Eye (tissue), 1 donor: ENCODE results near the gene STIP1.

Source experiments
- DNase-seq: peaks from one replicate; pipeline ENCODE4 v3.0.0-alpha.2; 2015

The STIP1 gene

GRCh38 chr11:64185693-64186491, at the start of gene STIP1:
Gene STIP1, plus strand, starts transcription at chr11:64186171. Its CDS starts 91 bp downstream, at chr11:64186262.
- DNase-seq: peak; percentile 100

DNA sequence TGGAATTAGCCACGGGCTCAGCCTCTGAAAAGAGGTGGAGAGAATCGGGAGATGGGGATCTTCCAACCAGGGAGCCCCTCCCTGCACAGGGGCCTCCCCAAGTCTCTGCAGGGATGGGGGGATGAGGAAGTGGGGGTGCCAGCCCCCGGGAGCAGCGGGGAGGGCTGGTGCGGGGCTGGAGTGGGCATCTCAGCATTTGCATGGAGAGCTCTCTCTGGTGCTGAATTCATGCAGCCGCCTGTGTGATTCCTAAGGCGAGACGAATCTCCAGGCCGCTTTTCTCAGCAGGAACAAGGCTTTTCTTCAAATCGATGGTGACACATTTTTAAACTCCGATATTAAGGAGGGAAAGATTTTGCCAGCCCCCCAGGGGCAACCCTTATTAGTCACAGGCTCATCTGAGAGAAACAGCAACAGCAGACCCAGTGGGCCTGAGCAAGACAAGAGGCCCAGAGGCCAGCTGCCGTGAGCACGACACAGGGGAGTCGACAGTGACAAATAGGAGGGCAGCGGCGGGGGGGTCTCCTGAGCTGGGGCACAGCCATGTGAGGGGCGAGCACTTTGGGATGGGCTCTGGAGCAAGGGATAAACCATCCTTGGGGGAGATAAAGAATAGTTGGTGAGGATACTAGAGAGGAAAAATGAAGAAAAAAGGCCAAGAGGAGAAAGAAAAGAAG, 49.1 kb upstream of the STIP1 start:
- peak; percentile 69 for DNase-seq

- peak; percentile 74 for DNase-seq
These were observed 47.6 kb upstream of the STIP1 start for GRCh38 chr11:64138398-64138797.

- DNase-seq: no peak
These were observed 46.9 kb upstream of the STIP1 start for GRCh38 chr11:64139049-64139448.

GRCh38 chr11:64140082-64140481, 45.9 kb upstream of the STIP1 start:
- peak; percentile 68 for DNase-seq

DNA sequence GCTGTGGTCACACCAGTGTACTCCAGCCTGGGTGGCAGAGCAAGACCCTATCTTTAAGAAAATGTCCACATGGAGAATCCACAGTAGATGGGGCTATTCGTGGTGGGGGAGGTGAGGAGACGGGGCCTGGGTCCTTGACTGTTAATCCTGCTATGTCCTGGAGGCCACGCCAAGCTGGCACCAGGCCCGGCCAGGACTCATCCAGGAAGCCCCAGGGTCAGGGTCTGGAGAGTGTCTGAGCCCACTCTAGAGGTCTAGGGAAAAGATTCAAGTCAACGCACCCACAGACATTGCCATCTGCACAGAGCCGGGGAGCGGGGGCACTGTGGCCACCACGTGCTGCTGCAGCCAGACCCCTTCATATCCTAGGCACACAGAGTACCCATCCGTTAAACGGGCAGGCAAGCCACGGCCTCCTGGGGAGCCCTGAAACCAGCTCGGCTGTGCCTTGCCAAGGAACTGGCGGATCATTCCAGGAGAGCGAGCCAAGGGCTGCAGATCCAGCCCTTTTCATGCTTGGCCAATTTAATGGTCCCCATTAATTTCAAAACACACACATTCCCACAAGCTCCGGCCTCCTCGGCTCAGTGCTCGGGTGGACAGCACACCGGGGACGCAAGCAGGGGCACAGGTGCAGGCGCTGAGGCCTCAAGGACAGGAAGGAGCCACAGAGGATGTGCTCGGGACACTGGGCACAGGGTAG, 44.7 kb upstream of the STIP1 start:
- DNase-seq: no peak

- DNase-seq: peak; percentile 86
These were observed 41.1 kb upstream of the STIP1 start for GRCh38 chr11:64144587-64145472.

DNA sequence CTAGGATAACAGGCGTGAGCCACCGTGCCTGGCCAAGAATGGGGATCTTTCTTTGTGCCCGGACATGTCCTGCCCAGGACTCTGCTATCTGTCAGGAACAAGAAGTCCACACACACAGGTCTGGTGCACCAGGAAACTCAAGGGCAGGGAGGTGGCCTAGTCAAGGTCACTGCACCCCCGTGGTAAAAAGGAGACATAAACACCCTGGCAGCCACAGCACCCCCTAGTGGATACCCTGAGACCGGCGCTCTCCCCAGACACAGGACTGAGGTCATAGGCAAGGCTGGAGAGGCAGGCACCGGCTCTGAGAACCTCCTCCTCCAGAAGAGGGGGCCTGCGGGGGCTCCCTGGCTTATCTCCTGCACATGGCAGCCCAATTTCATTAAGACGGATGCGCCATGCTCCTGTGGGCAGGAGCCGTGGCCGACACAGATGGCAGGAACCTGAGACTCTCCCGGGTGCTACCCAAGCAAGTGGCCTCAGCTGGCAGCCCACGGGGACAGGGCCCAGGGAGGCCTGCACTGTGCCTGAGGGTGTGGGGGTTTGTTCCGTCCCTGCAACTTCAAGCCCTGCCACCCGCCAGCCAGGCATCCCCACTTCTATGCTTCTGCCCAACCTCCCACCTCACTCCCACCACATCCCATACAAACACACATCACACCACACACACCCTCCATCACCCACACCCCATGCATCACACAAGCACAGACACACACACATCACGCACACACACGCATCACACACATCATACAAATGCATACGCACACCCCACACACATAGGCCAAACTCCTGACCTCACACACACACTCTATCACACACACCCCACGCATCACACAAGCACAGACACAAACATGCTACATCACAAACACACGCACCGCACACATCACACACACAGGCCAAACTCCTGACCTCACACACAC, 39.7 kb upstream of the STIP1 start:
- peak; percentile 62 for DNase-seq

- peak; percentile 96 for DNase-seq
These were observed 37.6 kb upstream of the STIP1 start for GRCh38 chr11:64148226-64148916.

DNA sequence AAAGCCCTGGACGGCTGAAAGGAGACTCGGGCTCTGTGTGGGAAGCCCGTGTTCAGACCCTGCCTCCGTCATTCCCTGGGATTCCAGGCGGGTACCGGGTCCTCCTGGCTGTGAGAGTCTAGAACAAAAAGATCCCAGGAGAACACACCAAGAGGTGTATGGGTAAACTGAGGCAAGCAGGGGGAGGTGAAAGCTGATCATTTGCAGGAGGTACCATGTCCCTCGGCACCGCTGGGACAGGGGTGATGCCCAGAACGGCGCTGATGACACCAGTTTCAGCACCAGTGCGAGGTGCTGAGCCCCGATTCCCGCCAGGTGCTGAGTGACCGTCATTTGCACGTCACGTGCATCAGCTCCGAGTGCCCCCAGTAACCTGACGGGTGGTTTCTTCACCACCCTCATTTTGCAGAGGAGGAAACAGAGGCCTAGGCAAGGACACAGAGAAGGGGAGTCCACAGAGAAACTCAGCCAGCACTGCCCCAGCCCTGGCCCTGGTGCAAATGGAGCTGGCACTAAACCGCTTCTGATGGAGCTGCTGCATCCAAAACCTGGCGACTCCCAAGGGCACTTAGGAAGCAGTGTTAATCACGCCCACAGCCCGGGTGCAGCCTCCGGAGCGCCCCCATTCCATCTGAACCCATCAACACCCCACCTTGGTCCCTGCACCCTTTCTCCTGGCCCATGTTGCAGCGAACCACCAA, 36.9 kb upstream of the STIP1 start:
- DNase-seq: no peak

DNA sequence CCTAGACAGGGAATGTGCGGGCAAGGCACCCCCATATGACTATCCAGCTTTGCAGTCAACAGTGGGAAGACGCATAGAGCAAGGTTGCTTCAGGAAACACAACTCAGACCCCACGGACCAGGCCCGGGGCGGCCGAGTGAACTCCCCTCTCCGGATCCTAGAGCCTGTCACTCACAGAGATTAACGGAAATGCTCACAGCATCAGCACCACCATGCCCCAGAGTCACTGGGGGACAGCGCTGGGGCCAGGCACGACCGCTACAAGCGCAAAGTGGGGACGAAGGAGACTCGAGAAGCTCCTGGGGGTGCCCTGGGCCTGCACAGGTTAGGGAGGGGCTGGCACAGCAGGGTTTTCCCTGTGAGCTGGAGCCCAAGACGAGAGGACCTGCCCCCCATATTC, 35.9 kb upstream of the STIP1 start:
- DNase-seq: no peak

GRCh38 chr11:64150481-64151239, 35.3 kb upstream of the STIP1 start:
- DNase-seq: no peak

DNA sequence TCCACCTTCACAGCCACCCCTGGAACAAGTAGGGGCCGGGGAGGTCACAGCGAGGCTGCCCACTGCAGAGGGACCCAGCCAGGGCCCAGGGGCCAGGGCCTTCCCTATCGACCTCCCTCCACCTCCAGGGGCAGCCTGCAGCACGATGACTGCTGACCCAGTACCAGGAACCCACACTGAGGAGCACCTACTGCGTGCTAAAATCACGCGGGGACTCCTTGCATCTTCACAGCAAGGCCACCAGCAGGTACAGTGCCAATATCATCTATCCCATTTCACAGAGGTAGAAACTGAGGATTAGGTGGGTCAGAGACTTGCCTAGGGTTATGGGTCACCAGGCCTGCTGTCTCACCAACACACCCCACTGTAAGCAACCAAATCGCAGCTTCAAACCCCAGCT, 34.6 kb upstream of the STIP1 start:
- no peak for DNase-seq

- peak; percentile 82 for DNase-seq
These were observed 32.9 kb upstream of the STIP1 start for GRCh38 chr11:64152841-64153691.

- DNase-seq: no peak
These were observed 32.2 kb upstream of the STIP1 start for GRCh38 chr11:64153812-64154211.

DNA sequence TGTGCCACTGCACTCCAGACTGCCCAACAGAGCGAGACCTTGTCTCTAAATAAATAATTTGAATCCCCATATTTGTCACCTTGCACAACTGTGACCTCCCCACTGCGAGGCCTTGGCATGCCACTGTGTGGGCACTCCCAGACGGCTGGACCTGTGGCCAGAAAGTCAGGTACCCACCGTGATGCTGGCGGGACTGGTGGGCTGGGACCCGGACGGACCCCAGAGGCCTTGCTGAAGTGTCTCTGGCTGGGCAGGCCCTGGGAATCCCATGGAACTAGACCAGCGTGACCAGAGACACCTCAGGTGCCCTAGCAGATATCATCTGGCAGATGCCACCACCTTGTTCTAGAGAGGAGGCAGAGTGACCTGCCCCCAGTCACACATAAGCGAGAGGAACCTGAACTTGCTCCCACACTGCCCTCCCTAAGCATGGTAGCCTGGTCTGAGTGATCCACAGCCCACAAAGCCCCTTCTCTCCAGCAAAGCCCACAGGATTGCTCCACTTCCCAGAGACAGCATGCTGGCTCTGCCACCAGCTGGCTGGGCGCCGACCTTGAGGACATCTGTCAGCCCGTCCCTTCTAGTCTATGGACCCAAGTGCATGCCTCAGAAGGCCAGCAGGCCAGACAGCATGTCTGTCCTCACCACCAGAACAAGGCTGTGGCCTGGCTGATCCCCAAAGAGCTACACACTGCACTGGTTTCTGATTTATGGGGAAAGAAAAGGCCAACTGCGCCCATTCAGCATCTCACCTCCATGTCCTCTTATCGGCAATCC, 29.5 kb upstream of the STIP1 start:
- no peak for DNase-seq

DNA sequence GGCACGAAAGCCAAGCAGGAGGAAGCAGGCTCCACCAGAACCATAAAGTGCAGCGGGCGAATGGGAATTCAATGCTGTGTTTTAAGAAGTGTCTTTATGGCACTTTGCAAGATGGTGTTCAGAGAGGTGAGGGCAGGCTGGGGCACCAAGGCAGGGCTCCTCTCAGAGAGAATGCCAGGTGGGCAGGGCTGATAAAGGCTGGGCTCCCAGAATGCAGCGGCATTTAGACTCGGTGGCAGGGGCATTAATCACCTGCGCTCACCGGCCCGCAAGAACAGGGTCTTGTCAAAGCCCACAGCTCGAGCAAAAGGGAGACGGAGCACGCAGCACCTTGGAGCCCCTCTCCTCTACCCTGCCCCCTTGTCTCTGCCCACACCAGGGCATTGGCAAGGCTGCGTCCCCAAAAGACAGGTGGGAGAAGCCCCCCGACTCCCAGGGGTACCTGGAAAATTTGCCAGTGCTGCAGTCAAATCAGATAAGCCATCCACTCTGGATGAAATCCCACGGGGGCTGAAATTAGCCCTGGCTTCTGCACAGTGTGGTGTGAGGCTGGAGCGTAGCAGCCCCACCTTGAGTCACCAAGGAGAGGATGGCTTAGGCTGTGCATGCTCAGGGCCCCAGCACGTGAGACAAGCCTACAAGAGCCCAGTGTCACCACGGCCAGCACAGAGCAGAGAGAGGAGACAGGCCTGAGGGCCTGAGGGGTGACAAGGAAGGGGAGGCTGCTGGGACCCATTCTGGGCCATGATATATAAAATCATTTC, 28.2 kb upstream of the STIP1 start:
- no peak for DNase-seq
